Coronary artery (tissue), 2 donors: Measurements from ENCODE around the gene TADA1.

Experiments used
- DNase-seq: peaks from one replicate; pipeline ENCODE4 v3.0.0-alpha.2; 2017; ENCODE audit warnings: low spot score
- H3K27ac ChIP-seq, 2 donors: fragments of 200-600 bp; sonication (generic); one replicate each; pipeline ENCODE4 v1.5.1; 2016 to 2019
- H3K4me3 ChIP-seq: fragments of 200-600 bp; sonication (generic); 2 replicates; pipeline ENCODE4 v1.5.1; 2016; ENCODE audit warnings: mild to moderate bottlenecking, moderate library complexity
- CTCF ChIP-seq: fragments of 200-600 bp; sonication (generic); IDR thresholded peaks from one replicate; pipeline ENCODE4 v1.5.1; 2019; ENCODE audit warnings: antibody characterized with exemption

The TADA1 gene, protein sequence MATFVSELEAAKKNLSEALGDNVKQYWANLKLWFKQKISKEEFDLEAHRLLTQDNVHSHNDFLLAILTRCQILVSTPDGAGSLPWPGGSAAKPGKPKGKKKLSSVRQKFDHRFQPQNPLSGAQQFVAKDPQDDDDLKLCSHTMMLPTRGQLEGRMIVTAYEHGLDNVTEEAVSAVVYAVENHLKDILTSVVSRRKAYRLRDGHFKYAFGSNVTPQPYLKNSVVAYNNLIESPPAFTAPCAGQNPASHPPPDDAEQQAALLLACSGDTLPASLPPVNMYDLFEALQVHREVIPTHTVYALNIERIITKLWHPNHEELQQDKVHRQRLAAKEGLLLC

GRCh38 chr1:166875734-166876539 is at the start of gene TADA1:
Gene TADA1 (minus strand): TSS chr1:166876264. CDS start chr1:166876233, 31 bp downstream.
- H3K27ac ChIP-seq, result peak within 1 kb of the TSS; percentile 81 to 90
- peak; percentile 99 for DNase-seq
- peak within 1 kb of the TSS; percentile 97 for H3K4me3 ChIP-seq
- TF ChIP-seq CTCF, result no peak

DNA sequence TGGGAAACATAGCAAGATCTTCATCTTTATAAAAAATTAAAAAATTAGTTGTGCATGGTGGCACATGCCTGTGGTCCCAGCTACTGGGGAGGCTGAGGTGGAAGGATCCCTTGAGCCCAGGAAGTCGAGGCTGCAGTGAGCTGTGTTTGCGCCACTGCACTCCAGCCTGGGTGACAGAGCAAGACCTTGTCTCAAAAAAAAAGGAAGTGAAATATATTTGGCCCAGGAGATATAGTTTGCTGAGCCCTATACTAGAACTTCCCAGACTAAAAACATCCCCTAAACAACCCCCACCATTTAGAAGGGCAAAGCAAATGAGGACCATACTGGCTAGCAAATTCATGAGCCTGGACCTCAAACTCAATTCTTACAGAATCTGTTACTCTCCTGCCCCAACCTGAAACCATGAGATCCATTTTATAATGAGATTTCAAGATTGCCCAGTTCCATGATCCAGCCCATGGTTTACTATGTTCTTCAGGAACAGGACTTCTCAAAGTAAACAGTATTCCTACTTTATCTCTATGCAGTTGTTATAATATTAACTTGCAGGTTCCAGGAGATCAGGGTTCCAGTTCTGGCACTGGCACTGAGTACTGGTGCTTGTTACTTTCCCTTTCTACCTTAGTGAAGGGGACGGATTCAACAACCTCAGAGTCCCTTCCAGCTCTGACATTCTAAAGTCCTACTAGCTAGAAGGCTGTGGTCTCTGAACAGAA is 48.9 kb upstream of the TADA1 start:
- DNase-seq, result no peak
- H3K27ac ChIP-seq, result no peak overlapping the region
- TF ChIP-seq CTCF, result no peak
- no peak overlapping the region for H3K4me3 ChIP-seq

GRCh38 chr1:166920561-166921475 is 44.8 kb upstream of the TADA1 start:
- no peak for TF ChIP-seq CTCF
- H3K4me3 ChIP-seq, result peak overlapping the region; percentile 68
- no peak for DNase-seq
- no peak overlapping the region for H3K27ac ChIP-seq

- H3K4me3 ChIP-seq, result no peak overlapping the region
- no peak for DNase-seq
- no peak for TF ChIP-seq CTCF
- no peak overlapping the region for H3K27ac ChIP-seq
These were observed 42.9 kb upstream of the TADA1 start for GRCh38 chr1:166918956-166919316.

DNA sequence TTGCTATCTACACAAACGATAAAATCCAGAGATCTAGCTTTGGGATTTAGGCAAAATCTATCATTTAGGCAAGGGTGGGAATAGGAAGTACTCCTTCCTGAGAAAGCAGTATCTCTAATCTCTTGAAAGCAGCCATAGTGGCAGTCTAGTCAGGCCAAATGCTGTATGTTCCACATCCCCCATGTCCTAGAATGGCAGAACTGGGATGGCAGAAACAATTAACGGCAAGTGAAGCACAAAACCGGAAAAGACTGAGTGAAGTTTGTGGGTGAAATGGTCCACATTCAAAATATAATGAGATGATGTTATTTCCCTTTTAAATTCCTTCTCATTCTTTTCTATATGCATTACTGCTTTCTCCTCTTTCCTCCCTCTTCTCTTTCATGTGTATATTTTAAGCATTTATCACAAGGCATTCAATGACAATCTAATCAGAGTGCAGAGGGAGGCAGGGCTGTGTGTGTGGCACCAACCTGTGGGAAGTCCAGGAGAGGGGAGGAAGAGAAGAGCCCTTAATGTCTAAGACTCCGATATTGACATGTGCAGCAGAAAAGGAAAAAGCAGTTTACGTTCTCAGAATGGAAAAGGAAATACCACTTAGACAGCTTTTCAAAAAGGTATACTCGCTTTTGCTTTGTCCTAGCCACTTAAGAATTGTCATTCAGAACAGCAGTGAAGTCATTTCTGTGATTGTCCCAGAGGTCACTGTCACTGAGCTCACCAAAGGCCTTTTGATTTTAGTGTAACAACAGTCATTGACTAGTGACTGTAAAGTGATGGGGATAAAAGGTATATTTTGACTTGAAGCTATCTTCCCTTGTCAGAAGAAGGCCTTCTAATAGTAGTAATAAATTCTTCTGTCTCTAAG is 42.3 kb upstream of the TADA1 start:
- H3K27ac ChIP-seq, result no peak overlapping the region
- no peak overlapping the region for H3K4me3 ChIP-seq
- no peak for DNase-seq
- TF ChIP-seq CTCF, result no peak
